Tongue (tissue), 1 donor: ENCODE measurements around the gene ANKRD2. TPM values are rescaled to one million over a fixed set of nuclear protein-coding genes. Genes with fewer than 3 reads are reported as not detected.

Source experiments
- total RNA-seq: library from RNA; depleted of rRNA; stranded (reverse); fragments of >200 nt; gene quantifications from one replicate; pipeline ENCODE4 v1.2.3, GENCODE V29; 2014

ANKRD2 gene
- total RNA-seq, 1 donor from 2014 or later: 29.7 TPM

Other genes starting within 250 kb of the ANKRD2 start
- 11.6 TPM for gene FRAT2, start 238.1 kb upstream of the ANKRD2 start, total RNA-seq
- gene RRP12, start 171.4 kb upstream of the ANKRD2 start, total RNA-seq: 18.6 TPM
- gene PGAM1, start 146.6 kb upstream of the ANKRD2 start, total RNA-seq: 114 TPM
- gene EXOSC1, start 126.8 kb upstream of the ANKRD2 start, total RNA-seq: 22.5 TPM
- gene ZDHHC16, start 126.6 kb upstream of the ANKRD2 start, total RNA-seq: 35.9 TPM
- 127 TPM for gene MMS19, start 74.4 kb upstream of the ANKRD2 start, total RNA-seq
- 25.1 TPM for gene UBTD1, start 73.9 kb upstream of the ANKRD2 start, total RNA-seq
- gene HOGA1, start 11.6 kb downstream of the ANKRD2 start, total RNA-seq: 7.3 TPM
- gene C10orf62, start 16.9 kb downstream of the ANKRD2 start, total RNA-seq: 0.82 TPM
- 5.6 TPM for gene MORN4, start 60.7 kb downstream of the ANKRD2 start, total RNA-seq
- gene PI4K2A, start 67.9 kb downstream of the ANKRD2 start, total RNA-seq: 8.2 TPM
- 12.6 TPM for gene AVPI1, start 114.5 kb downstream of the ANKRD2 start, total RNA-seq
- 24.8 TPM for gene MARVELD1, start 141.0 kb downstream of the ANKRD2 start, total RNA-seq
- gene ZFYVE27, start 164.3 kb downstream of the ANKRD2 start, total RNA-seq: 18.1 TPM
- 6.9 TPM for gene SFRP5, start 199.2 kb downstream of the ANKRD2 start, total RNA-seq